ENCODE measurements around the gene CERS6. TPM values are rescaled to one million over a fixed set of nuclear protein-coding genes. Genes with fewer than 3 reads are reported as not detected.
A peak's percentile ranks its signal among the peaks of the same experiment; 100 is the strongest.

Gene CERS6
- total RNA-seq, 1 experiment from 2014 or later, result 17.3 TPM

DNA sequence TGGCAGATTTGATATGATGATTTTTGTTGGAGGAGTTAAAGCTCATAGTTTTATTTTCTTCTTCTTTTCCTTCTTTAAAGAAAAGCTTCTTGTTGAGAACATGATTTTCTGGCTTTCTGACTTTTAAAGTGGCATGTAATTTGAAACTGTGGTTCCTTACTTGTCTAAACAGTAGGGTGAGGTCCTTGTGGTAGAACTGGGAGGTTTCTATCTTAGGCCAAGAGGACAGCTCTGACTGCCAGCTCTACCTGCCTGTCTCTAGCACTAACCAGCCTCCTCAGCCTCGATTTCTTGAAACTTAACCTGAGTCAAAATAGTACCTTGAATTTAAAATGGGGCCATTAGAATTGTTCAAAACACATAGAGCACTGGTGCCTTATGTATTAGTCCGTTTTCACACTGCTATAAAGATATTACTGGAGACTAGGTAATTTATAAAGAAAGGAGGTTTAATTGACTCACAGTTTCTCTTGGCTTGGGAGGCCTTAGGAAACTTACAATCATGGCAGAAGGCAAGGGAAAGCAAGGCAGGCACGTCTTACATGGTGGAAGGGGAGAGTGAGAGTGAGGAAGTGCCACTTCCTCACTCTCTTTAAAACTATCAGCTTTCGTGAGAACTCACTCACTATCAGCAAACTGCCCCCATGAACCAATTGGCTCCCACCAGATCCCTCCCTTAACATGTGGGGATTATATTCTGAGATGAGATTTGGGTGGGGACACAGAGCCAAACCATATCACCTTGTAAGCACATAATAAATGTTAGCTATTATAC is 119.0 kb downstream of the CERS6 start (continued):
- TF ChIP-seq JUN (CRISPR knock-in tag; IDR thresholded peaks at IDR 0.05), result no peak
- no peak for TF ChIP-seq FOXK1 (CRISPR knock-in tag; IDR thresholded peaks at IDR 0.05)
- TF ChIP-seq, protein P1, sequence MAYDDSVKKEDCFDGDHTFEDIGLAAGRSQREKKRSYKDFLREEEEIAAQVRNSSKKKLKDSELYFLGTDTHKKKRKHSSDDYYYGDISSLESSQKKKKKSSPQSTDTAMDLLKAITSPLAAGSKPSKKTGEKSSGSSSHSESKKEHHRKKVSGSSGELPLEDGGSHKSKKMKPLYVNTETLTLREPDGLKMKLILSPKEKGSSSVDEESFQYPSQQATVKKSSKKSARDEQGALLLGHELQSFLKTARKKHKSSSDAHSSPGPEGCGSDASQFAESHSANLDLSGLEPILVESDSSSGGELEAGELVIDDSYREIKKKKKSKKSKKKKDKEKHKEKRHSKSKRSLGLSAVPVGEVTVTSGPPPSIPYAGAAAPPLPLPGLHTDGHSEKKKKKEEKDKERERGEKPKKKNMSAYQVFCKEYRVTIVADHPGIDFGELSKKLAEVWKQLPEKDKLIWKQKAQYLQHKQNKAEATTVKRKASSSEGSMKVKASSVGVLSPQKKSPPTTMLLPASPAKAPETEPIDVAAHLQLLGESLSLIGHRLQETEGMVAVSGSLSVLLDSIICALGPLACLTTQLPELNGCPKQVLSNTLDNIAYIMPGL (CRISPR knock-in tag; IDR thresholded peaks at IDR 0.05), result no peak

DNA sequence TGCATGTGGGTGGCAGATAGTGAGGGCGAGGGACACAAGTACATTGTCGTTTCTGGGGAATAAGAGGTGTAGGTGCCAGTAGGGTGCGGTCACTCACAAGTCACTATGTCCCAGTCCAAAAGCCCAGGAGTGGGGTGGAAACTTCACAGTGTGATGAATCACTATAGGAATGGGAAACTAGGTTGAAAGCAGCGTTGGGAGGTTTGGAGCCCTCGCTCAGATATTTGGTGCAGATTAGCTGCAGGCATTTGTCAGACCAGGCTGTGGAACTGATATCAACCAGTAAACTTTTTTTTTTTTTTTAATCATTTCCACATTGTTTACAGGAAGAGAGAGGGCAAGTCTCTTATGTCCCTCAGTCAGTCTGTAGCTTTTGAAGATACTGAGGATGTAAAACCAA is 121.8 kb downstream of the CERS6 start:
- no peak overlapping the region for H3K27ac Mint-ChIP-seq
- POLR2A ChIA-PET, result no interaction called here
- ATAC-seq, result peak; percentile 34; the same call in 1 of the 2 replicates
- no peaks in the 10 kb centered on the region for H3K27me3 Mint-ChIP-seq (ENCODE audit: low read depth)
- TF ChIP-seq ZBTB21 (CRISPR knock-in tag; IDR thresholded peaks at IDR 0.05; ENCODE audit: borderline replicate concordance), result no peak
- TF ChIP-seq TCF7 (CRISPR knock-in tag; IDR thresholded peaks at IDR 0.05; ENCODE audit: low read depth), result no peak
- no peaks in the 10 kb centered on the region for H3K9me3 Mint-ChIP-seq
- H3K36me3 Mint-ChIP-seq, result no peaks in the 10 kb centered on the region
- CTCF ChIA-PET, result interaction anchor here (0.6 to 0.7 kb wide), 2 partner anchors 19 to 231 kb away, joined by 3 read pairs; no protein-coding TSS in a partner anchor
- no peak for DNase-seq (ENCODE audit: low spot score)
- peaks cover 16% of the 10 kb centered on the region for H3K4me1 Mint-ChIP-seq
- no peak overlapping the region for H3K4me3 Mint-ChIP-seq

DNA sequence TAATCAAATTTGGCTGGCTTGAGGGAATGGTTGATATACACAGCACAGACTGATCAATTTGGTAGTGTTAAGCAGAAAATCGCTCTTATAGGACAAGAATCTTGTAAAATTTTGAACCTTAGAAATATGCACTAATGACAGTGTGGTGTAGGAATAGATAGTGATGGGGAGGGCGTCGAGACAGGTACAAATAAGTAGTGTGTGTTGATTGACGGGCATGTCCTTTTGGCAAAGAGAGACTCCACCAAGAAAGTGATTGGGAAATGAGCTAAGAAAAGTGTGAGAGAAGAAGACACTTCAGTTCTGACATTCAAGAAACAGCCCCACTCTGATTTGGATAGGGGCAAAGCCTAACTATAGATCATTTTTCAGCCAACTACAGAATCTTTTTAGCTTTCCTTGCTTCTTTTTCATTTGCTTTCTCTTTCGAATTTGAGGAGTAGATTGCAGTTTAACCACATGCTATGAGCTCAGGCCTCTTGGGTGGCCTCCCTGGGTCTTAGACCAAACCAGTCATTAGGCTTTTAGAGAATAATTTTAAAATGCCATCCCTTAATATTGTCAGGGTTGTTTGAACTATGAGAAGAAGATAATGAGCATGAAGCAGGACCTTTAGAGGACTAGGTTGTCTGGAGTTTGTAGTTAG is 127.1 kb downstream of the CERS6 start:
- DNase-seq (ENCODE audit: low spot score) (no peak), ATAC-seq (no peak)
- Mint-ChIP-seq H3K36me3 (no peaks in the 10 kb centered on the region), H3K27ac (no peak overlapping the region), H3K4me3 (no peak overlapping the region), H3K27me3 (ENCODE audit: low read depth) (no peaks in the 10 kb centered on the region), H3K4me1 (peaks cover 12% of the 10 kb centered on the region), H3K9me3 (peaks cover 4% of the 10 kb centered on the region)
- CTCF ChIA-PET, result no interaction called here
- TF ChIP-seq NFATC4 (CRISPR knock-in tag; IDR thresholded peaks at IDR 0.05) (no peak), PRRX2 (CRISPR knock-in tag; IDR thresholded peaks at IDR 0.05) (no peak), TEAD4 (CRISPR knock-in tag; IDR thresholded peaks at IDR 0.05) (no peak), ZNF138 (CRISPR knock-in tag; conservative IDR thresholded peaks at IDR 0.05) (no peak), IRF2 (CRISPR knock-in tag; IDR thresholded peaks at IDR 0.05; ENCODE audit: borderline replicate concordance, low read depth) (no peak), EMX1 (CRISPR knock-in tag; IDR thresholded peaks at IDR 0.05) (no peak), ETV6 (CRISPR knock-in tag; IDR thresholded peaks at IDR 0.05) (no peak), MYBL2 (CRISPR knock-in tag; IDR thresholded peaks at IDR 0.05) (no peak), NR2C2 (CRISPR knock-in tag; IDR thresholded peaks at IDR 0.05) (no peak)
- TF ChIP-seq, protein P2, sequence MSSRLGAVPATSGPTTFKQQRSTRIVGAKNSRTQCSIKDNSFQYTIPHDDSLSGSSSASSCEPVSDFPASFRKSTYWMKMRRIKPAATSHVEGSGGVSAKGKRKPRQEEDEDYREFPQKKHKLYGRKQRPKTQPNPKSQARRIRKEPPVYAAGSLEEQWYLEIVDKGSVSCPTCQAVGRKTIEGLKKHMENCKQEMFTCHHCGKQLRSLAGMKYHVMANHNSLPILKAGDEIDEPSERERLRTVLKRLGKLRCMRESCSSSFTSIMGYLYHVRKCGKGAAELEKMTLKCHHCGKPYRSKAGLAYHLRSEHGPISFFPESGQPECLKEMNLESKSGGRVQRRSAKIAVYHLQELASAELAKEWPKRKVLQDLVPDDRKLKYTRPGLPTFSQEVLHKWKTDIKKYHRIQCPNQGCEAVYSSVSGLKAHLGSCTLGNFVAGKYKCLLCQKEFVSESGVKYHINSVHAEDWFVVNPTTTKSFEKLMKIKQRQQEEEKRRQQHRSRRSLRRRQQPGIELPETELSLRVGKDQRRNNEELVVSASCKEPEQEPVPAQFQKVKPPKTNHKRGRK (CRISPR knock-in tag; IDR thresholded peaks at IDR 0.05; ENCODE audit: borderline replicate concordance), result no peak
- TF ChIP-seq, protein P1 (CRISPR knock-in tag; IDR thresholded peaks at IDR 0.05), result no peak
- TF ChIP-seq, protein P3, sequence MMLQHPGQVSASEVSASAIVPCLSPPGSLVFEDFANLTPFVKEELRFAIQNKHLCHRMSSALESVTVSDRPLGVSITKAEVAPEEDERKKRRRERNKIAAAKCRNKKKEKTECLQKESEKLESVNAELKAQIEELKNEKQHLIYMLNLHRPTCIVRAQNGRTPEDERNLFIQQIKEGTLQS (CRISPR knock-in tag; conservative IDR thresholded peaks at IDR 0.05), result no peak
- TF ChIP-seq, protein P4, sequence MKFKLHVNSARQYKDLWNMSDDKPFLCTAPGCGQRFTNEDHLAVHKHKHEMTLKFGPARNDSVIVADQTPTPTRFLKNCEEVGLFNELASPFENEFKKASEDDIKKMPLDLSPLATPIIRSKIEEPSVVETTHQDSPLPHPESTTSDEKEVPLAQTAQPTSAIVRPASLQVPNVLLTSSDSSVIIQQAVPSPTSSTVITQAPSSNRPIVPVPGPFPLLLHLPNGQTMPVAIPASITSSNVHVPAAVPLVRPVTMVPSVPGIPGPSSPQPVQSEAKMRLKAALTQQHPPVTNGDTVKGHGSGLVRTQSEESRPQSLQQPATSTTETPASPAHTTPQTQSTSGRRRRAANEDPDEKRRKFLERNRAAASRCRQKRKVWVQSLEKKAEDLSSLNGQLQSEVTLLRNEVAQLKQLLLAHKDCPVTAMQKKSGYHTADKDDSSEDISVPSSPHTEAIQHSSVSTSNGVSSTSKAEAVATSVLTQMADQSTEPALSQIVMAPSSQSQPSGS (CRISPR knock-in tag; IDR thresholded peaks at IDR 0.05; ENCODE audit: borderline replicate concordance, low read depth), result no peak
- TF ChIP-seq, protein P5, sequence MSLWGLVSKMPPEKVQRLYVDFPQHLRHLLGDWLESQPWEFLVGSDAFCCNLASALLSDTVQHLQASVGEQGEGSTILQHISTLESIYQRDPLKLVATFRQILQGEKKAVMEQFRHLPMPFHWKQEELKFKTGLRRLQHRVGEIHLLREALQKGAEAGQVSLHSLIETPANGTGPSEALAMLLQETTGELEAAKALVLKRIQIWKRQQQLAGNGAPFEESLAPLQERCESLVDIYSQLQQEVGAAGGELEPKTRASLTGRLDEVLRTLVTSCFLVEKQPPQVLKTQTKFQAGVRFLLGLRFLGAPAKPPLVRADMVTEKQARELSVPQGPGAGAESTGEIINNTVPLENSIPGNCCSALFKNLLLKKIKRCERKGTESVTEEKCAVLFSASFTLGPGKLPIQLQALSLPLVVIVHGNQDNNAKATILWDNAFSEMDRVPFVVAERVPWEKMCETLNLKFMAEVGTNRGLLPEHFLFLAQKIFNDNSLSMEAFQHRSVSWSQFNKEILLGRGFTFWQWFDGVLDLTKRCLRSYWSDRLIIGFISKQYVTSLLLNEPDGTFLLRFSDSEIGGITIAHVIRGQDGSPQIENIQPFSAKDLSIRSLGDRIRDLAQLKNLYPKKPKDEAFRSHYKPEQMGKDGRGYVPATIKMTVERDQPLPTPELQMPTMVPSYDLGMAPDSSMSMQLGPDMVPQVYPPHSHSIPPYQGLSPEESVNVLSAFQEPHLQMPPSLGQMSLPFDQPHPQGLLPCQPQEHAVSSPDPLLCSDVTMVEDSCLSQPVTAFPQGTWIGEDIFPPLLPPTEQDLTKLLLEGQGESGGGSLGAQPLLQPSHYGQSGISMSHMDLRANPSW (CRISPR knock-in tag; conservative IDR thresholded peaks at IDR 0.05; ENCODE audit: low read depth), result no peak
- POLR2A ChIA-PET, result no interaction called here

All from WTC11 (cell line).